ENCODE results near the gene RPS25. TPM values are rescaled to one million over a fixed set of nuclear protein-coding genes. Genes with fewer than 3 reads are reported as not detected.

Gene RPS25
- total and polyA plus RNA-seq, 9 of the 15 experiments (the other 6 are each of a cell fraction or from before 2014, with no cell fraction given): 1,553 to 5,486 (median 2,471) TPM

- TF ChIP-seq RNF219 (CRISPR knock-in tag; IDR thresholded peaks at IDR 0.05): no peak
- TF ChIP-seq MTA1 (IDR thresholded peaks at IDR 0.05; ENCODE audit: borderline replicate concordance): no peak
- TF ChIP-seq STAT5B (CRISPR knock-in tag; IDR thresholded peaks at IDR 0.05): no peak
- no peak for TF ChIP-seq PHF8 (IDR thresholded peaks at IDR 0.05; ENCODE audit: borderline replicate concordance, low read length)
- no peak for TF ChIP-seq RB1 (IDR thresholded peaks at IDR 0.05; ENCODE audit: low read depth)
- TF ChIP-seq KHSRP (IDR thresholded peaks at IDR 0.05): no peak
- peak; percentile 94 for TF ChIP-seq C11orf30 (IDR thresholded peaks at IDR 0.05; ENCODE audit: low read depth)
- TF ChIP-seq ARID2 (IDR thresholded peaks at IDR 0.05): no peak
- no peak for TF ChIP-seq SIX5 (IDR thresholded peaks at IDR 0.05; ENCODE audit: borderline replicate concordance in 1 of 2, insufficient read depth in 1 of 2, low read depth in 1 of 2, low read length in 2 of 2)
- no peak for TF ChIP-seq GATAD2A (IDR thresholded peaks at IDR 0.05)
- TF ChIP-seq NFIX (CRISPR knock-in tag; IDR thresholded peaks at IDR 0.05; ENCODE audit: low read depth): no peak
- TF ChIP-seq BCOR (IDR thresholded peaks at IDR 0.05): peak; percentile 87
- TF ChIP-seq FOXK1 (CRISPR knock-in tag; IDR thresholded peaks at IDR 0.05; ENCODE audit: borderline replicate concordance): no peak
- TF ChIP-seq RBM14 (IDR thresholded peaks at IDR 0.05; ENCODE audit: borderline replicate concordance, insufficient read depth, low read depth, low read length): no peak
- TF ChIP-seq RFX7 (CRISPR knock-in tag; IDR thresholded peaks at IDR 0.05): no peak
- peak; percentile 82 for TF ChIP-seq MAFK (IDR thresholded peaks at IDR 0.05; ENCODE audit: low read length)
- no peak for TF ChIP-seq NCOA6 (IDR thresholded peaks at IDR 0.05)
- TF ChIP-seq HMG20A (CRISPR knock-in tag; conservative IDR thresholded peaks at IDR 0.05): no peak
- TF ChIP-seq GTF2F1 (IDR thresholded peaks at IDR 0.05; ENCODE audit: low read depth, low read length): no peak
- TF ChIP-seq JUN (IDR thresholded peaks at IDR 0.05; ENCODE audit: borderline replicate concordance, low read depth, low read length): no peak
- TF ChIP-seq JUN (CRISPR knock-in tag; IDR thresholded peaks at IDR 0.05; ENCODE audit: borderline replicate concordance): no peak
- peak; percentile 68; the same call in 1 of the 2 replicates for TF ChIP-seq NBN (IDR thresholded peaks at IDR 0.05; ENCODE audit: low read depth)
- TF ChIP-seq ELK1 (CRISPR knock-in tag; IDR thresholded peaks at IDR 0.05): no peak
- no peak for TF ChIP-seq ZBED1 (IDR thresholded peaks at IDR 0.05)
- TF ChIP-seq CCNT2 (IDR thresholded peaks at IDR 0.05; ENCODE audit: borderline replicate concordance, extremely low read depth, insufficient read length, low read depth, low read length): no peak
- TF ChIP-seq ZBTB12 (CRISPR knock-in tag; IDR thresholded peaks at IDR 0.05): no peak
- no peak for TF ChIP-seq ATF1 (CRISPR knock-in tag; IDR thresholded peaks at IDR 0.05)
- TF ChIP-seq ATF1 (tag; IDR thresholded peaks at IDR 0.05): 0 out of 2 replicates have a peak, but pooled peaks have one; percentile 14
Observed at GRCh38 chr11:119062779-119063178, 44.6 kb upstream of the RPS25 start (continued).

Data from K562 (cell line).